H1 (cell line): ENCODE measurements around the gene RUFY1.
"Not testable (repeated sequence)": the region's sequence is repeated elsewhere in the genome, so short reads cannot be mapped to it uniquely, and the experiment has no call there.

ENCODE experiments used
- CBX8 ChIP-seq: fragments of 300-800, 300-1000 bp; sonication (generic); IDR thresholded peaks from 2 replicates; pipeline ENCODE4 v1.7.1; 2016; ENCODE audit warnings: low read depth, low read length, borderline replicate concordance
- CHD2 ChIP-seq: IDR thresholded peaks from 2 replicates; pipeline ENCODE4 v1.6.1; 2012; ENCODE audit warnings: low read length, improper control_type of control experiment
- CTCF ChIP-seq, 3 experiments: IDR thresholded peaks; 1 replicate in 2 of 3; 2 replicates in 1 of 3; pipeline versions ENCODE4 v1.5.1 to v1.6.1; 2011; ENCODE audit warnings: low read length in 3 of 3, mild to moderate bottlenecking in 3 of 3, inconsistent platforms in 2 of 3, low read depth in 1 of 3, moderate library complexity in 1 of 3; ENCODE audit not compliant: insufficient read depth in 1 of 3; ENCODE audit errors: control extremely low read depth in 1 of 3
- EP300 ChIP-seq, 2 experiments: IDR thresholded peaks; 1 replicate in 1 of 2; 2 replicates in 1 of 2; pipeline ENCODE4 v1.6.1; 2011 to 2012; ENCODE audit warnings: low read depth in 2 of 2, low read length in 2 of 2, mild to moderate bottlenecking in 2 of 2, borderline replicate concordance in 1 of 2, inconsistent platforms in 1 of 2, moderate library complexity in 1 of 2
- GTF2F1 ChIP-seq: IDR thresholded peaks from 2 replicates; pipeline ENCODE4 v1.6.1; 2012; ENCODE audit warnings: low read depth, low read length, improper control_type of control experiment, borderline replicate concordance
- HDAC2 ChIP-seq, 2 experiments: fragments of 300-600 bp in 1 of 2; sonication (generic) in 1 of 2; IDR thresholded peaks; 2 replicates each; pipeline ENCODE4 v1.6.1; 2011 to 2012; ENCODE audit warnings: low read depth in 2 of 2, low read length in 2 of 2, mild to moderate bottlenecking in 2 of 2, moderate library complexity in 2 of 2, borderline replicate concordance in 1 of 2, inconsistent platforms in 1 of 2
- JUND ChIP-seq: IDR thresholded peaks from 2 replicates; pipeline ENCODE4 v1.6.1; 2011; ENCODE audit warnings: mild to moderate bottlenecking, improper control_type of control experiment, low read length
- KDM1A ChIP-seq: fragments of 200-600, 300-600 bp; sonication (generic); IDR thresholded peaks from 2 replicates; pipeline ENCODE4 v1.7.1; 2016; ENCODE audit warnings: mild to moderate bottlenecking, low read length, borderline replicate concordance
- MAFK ChIP-seq: IDR thresholded peaks from 2 replicates; pipeline ENCODE4 v1.6.1; 2012; ENCODE audit warnings: low read depth, mild to moderate bottlenecking, improper control_type of control experiment, low read length
- POLR2A ChIP-seq, 2 experiments: IDR thresholded peaks; 1 replicate in 1 of 2; 2 replicates in 1 of 2; pipeline ENCODE4 v1.6.1; 2011; ENCODE audit warnings: low read depth in 2 of 2, low read length in 2 of 2, mild to moderate bottlenecking in 2 of 2; ENCODE audit errors: control extremely low read depth in 1 of 2
- SUZ12 ChIP-seq: fragments of 200-600 bp; sonication (generic); IDR thresholded peaks from 2 replicates; pipeline ENCODE4 v1.6.1; 2012; ENCODE audit warnings: mild to moderate bottlenecking, inconsistent platforms, low read length, moderate library complexity, mixed read lengths
- TAF1 ChIP-seq: IDR thresholded peaks from 2 replicates; pipeline ENCODE4 v1.6.1; 2011; ENCODE audit warnings: mild to moderate bottlenecking, low read depth, low read length
- TCF12 ChIP-seq: IDR thresholded peaks from 2 replicates; pipeline ENCODE4 v1.6.1; 2011; ENCODE audit warnings: low read depth, mild to moderate bottlenecking, low read length

GRCh38 chr5:179502420-179502819 lies 47.9 kb upstream of the RUFY1 start:
- TF ChIP-seq HDAC2 (IDR thresholded peaks at IDR 0.05; ENCODE audit: borderline replicate concordance in 1 of 2, low read depth in 2 of 2, low read length in 2 of 2); GTF2F1; TCF12; MAFK; TAF1; JUND; POLR2A (IDR thresholded peaks at IDR 0.05; ENCODE audit: control extremely low read depth in 1 of 2, low read depth in 2 of 2, low read length in 2 of 2); EP300 (IDR thresholded peaks at IDR 0.05; ENCODE audit: borderline replicate concordance in 1 of 2, low read depth in 2 of 2, low read length in 2 of 2); CBX8; CTCF (IDR thresholded peaks at IDR 0.05; ENCODE audit: control extremely low read depth in 1 of 3, insufficient read depth in 1 of 3, low read depth in 1 of 3, low read length in 3 of 3); KDM1A; CHD2; SUZ12: not testable (repeated sequence)
